GM21515 (cell line): ENCODE results near the gene PLPP1.
"Not testable (repeated sequence)": the region's sequence is repeated elsewhere in the genome, so short reads cannot be mapped to it uniquely, and the experiment has no call there.

Experiments
- ATAC-seq: cut with Tn5 transposase; IDR thresholded peaks from one replicate; pipeline ENCODE4 v1.9.1; 2021; ENCODE audit not compliant: unreplicated experiment

The PLPP1 gene

GRCh38 chr5:55507574-55507973 is 27.2 kb downstream of the PLPP1 start:
- no peak for ATAC-seq

GRCh38 chr5:55505711-55506110 is 29.1 kb downstream of the PLPP1 start:
- ATAC-seq, result not testable (repeated sequence)

- ATAC-seq, result not testable (repeated sequence)
These were observed 30.8 kb downstream of the PLPP1 start for GRCh38 chr5:55503917-55504316.

- ATAC-seq, result no peak
These were observed 32.0 kb downstream of the PLPP1 start for GRCh38 chr5:55502759-55503158.

GRCh38 chr5:55498457-55498856 is 36.3 kb downstream of the PLPP1 start:
- no peak for ATAC-seq

GRCh38 chr5:55497712-55498111 is 37.1 kb downstream of the PLPP1 start:
- ATAC-seq, result no peak

GRCh38 chr5:55495216-55495615 is 39.5 kb downstream of the PLPP1 start:
- ATAC-seq, result no peak

- no peak for ATAC-seq
These were observed 42.3 kb downstream of the PLPP1 start for GRCh38 chr5:55492449-55492848.

- ATAC-seq, result no peak
These were observed 49.7 kb downstream of the PLPP1 start for GRCh38 chr5:55485073-55485472.

- no peak for ATAC-seq
These were observed 50.2 kb downstream of the PLPP1 start for GRCh38 chr5:55484531-55484930.

- ATAC-seq, result no peak
These were observed 50.9 kb downstream of the PLPP1 start for GRCh38 chr5:55483885-55484284.

GRCh38 chr5:55481293-55481855 is 53.4 kb downstream of the PLPP1 start:
- no peak for ATAC-seq

- ATAC-seq, result no peak
These were observed 54.0 kb downstream of the PLPP1 start for GRCh38 chr5:55480781-55481180.

GRCh38 chr5:55472642-55473041 is 62.1 kb downstream of the PLPP1 start:
- no peak for ATAC-seq

GRCh38 chr5:55471468-55471867 is 63.3 kb downstream of the PLPP1 start:
- ATAC-seq, result no peak

GRCh38 chr5:55470282-55470681 is 64.5 kb downstream of the PLPP1 start:
- no peak for ATAC-seq

- no peak for ATAC-seq
These were observed 64.9 kb downstream of the PLPP1 start for GRCh38 chr5:55469839-55470238.

- no peak for ATAC-seq
These were observed 66.8 kb downstream of the PLPP1 start for GRCh38 chr5:55467862-55468551.

- ATAC-seq, result no peak
These were observed 71.2 kb downstream of the PLPP1 start for GRCh38 chr5:55463613-55464012.

GRCh38 chr5:55459572-55459971 is 75.2 kb downstream of the PLPP1 start:
- ATAC-seq, result no peak

GRCh38 chr5:55456216-55456895 is 78.4 kb downstream of the PLPP1 start:
- ATAC-seq, result no peak

- no peak for ATAC-seq
These were observed 80.5 kb downstream of the PLPP1 start for GRCh38 chr5:55454282-55454681.
